GM18505 (cell line): Measurements from ENCODE around the gene ARMC12.

Source experiments
- ATAC-seq: cut with Tn5 transposase; IDR thresholded peaks from one replicate; pipeline ENCODE4 v1.9.1; 2021; ENCODE audit not compliant: unreplicated experiment
- POLR2A ChIP-seq: IDR thresholded peaks from 4 replicates; pipeline ENCODE4 v1.6.1; 2011; ENCODE audit warnings: borderline replicate concordance; ENCODE audit not compliant: insufficient read depth, insufficient read length; ENCODE audit errors: extremely low read depth

ARMC12 gene

GRCh38 chr6:35797837-35798526, 61.1 kb downstream of the ARMC12 start:
- ATAC-seq: no peak
- TF ChIP-seq POLR2A: no peak
